K562 (cell line): ENCODE measurements around the gene AKAP13. TPM values are rescaled to one million over a fixed set of nuclear protein-coding genes. Genes with fewer than 3 reads are reported as not detected.

Experiments used
- ATAC-seq: fragments of 200-7000 bp; cut with Tn5 transposase; 3 replicates; pipeline ENCODE4 v1.9.1; 2020; ENCODE audit warnings: moderate library complexity
- BruUV-seq: library from RNA; stranded (reverse); fragments of 400-500 nt; replicated peaks from 2 replicates; lab custom pipeline; 2021; lab: Mats Ljungman, UMichigan
- CTCF ChIA-PET: fragments of 300-600 bp; formaldehyde crosslinking; extraction: SDS; loops from one replicate; lab custom pipeline; 2021; ENCODE audit warnings: low intra/inter-chr PET ratio; lab: Yijun Ruan, JAX
- POLR2A ChIA-PET: fragments of 300-600, 350-650 bp; sonication (Branson Sonifier 250); formaldehyde crosslinking; extraction: SDS; loops from one replicate; lab custom pipeline; 2021; ENCODE audit warnings: antibody characterized with exemption, inconsistent platforms; lab: Yijun Ruan, JAX
- DNase-seq, 4 experiments: peaks; one replicate each; pipeline versions ENCODE4 v3.0.0 to v3.0.0-alpha.2; 2011 to 2018; ENCODE audit warnings: low spot score in 3 of 4, mixed read lengths in 3 of 4; ENCODE audit errors: extremely low read depth in 1 of 4
- FAIRE-seq: peaks from 2 replicates; lab custom pipeline; 2011; peaks lifted over from hg19 to GRCh38; lab: Jason Lieb, UNC
- H2AFZ ChIP-seq: 2 replicates; pipeline ENCODE4 v1.6.0; 2011; ENCODE audit warnings: low read depth, low read length, control low read depth, inconsistent platforms
- H3K27ac ChIP-seq: fragments of 200-600 bp; 3 replicates; pipeline ENCODE4 v1.8.0; 2011; ENCODE audit warnings: low read depth, mild to moderate bottlenecking, control low read depth, inconsistent platforms, low read length, moderate library complexity, mixed read lengths; ENCODE audit errors: extremely low read depth
- H3K27me3 ChIP-seq, 2 experiments: fragments of 300-600 bp in 1 of 2; 2 replicates in 1 of 2; 3 replicates in 1 of 2; pipeline versions ENCODE4 v1.6.0 to v1.8.0; 2011; ENCODE audit warnings: inconsistent platforms in 2 of 2, low read length in 2 of 2, mild to moderate bottlenecking in 1 of 2, mixed read lengths in 1 of 2, moderate library complexity in 1 of 2; ENCODE audit not compliant: control insufficient read depth in 2 of 2, insufficient read depth in 2 of 2
- H3K36me3 ChIP-seq: fragments of 300-600 bp; 3 replicates; pipeline ENCODE4 v1.8.0; 2011; ENCODE audit warnings: mild to moderate bottlenecking, low read length, inconsistent platforms; ENCODE audit not compliant: control insufficient read depth, insufficient read depth
- H3K4me1 ChIP-seq, 2 experiments: fragments of 200-600 bp in 1 of 2; replicated peaks in 1 of 2; 2 replicates in 1 of 2; 3 replicates in 1 of 2; pipeline versions ENCODE4 v1.5.1 to v1.8.0; 2011; ENCODE audit warnings: inconsistent platforms in 2 of 2, low read length in 2 of 2, mild to moderate bottlenecking in 1 of 2, mixed read lengths in 1 of 2, moderate library complexity in 1 of 2; ENCODE audit not compliant: control insufficient read depth in 2 of 2, insufficient read depth in 2 of 2
- H3K4me2 ChIP-seq: 2 replicates; pipeline ENCODE4 v1.6.1; 2011; ENCODE audit warnings: low read length, control low read depth, inconsistent platforms, mixed read lengths; ENCODE audit not compliant: insufficient read depth
- H3K4me3 ChIP-seq: fragments of 200-600 bp; sonication (generic), shearing (Covaris generic); 2 replicates; pipeline ENCODE4 v1.5.1; 2016; ENCODE audit warnings: control low read depth, inconsistent platforms
- H3K79me2 ChIP-seq: fragments of 200-600 bp; 3 replicates; pipeline ENCODE4 v1.8.0; 2011; ENCODE audit warnings: low read length, inconsistent platforms; ENCODE audit not compliant: control insufficient read depth, insufficient read depth
- H3K9ac ChIP-seq, 2 experiments: 2 replicates each; pipeline versions ENCODE4 v1.6.0 to v1.6.1; 2011; ENCODE audit warnings: low read depth in 2 of 2, low read length in 2 of 2, control low read depth in 1 of 2, inconsistent platforms in 1 of 2, mild to moderate bottlenecking in 1 of 2, mixed read lengths in 1 of 2; ENCODE audit not compliant: insufficient read depth in 1 of 2
- H3K9me1 ChIP-seq: one replicate; pipeline ENCODE4 v1.6.0; 2011; ENCODE audit warnings: inconsistent platforms, mild to moderate bottlenecking, low read length, moderate library complexity; ENCODE audit not compliant: control insufficient read depth, insufficient read depth
- H3K9me3 ChIP-seq: replicated peaks from 2 replicates; pipeline ENCODE4 v1.5.1; 2011; ENCODE audit warnings: low read depth, low read length, inconsistent platforms; ENCODE audit not compliant: control insufficient read depth, insufficient read depth
- H4K20me1 ChIP-seq: replicated peaks from 2 replicates; pipeline ENCODE4 v1.6.1; 2011; ENCODE audit warnings: low read length, inconsistent platforms, mixed read lengths; ENCODE audit not compliant: control insufficient read depth, insufficient read depth
- CBX1 ChIP-seq: sonication (generic); IDR thresholded peaks from 2 replicates; pipeline ENCODE4 v1.6.1; 2016; ENCODE audit warnings: antibody characterized with exemption, low read depth, mild to moderate bottlenecking
- CCAR2 ChIP-seq: fragments of 200-400 bp; formaldehyde crosslinking; IDR thresholded peaks from 2 replicates; pipeline ENCODE4 v1.6.1; 2017; ENCODE audit warnings: mild to moderate bottlenecking, low read depth, low read length
- E2F4 ChIP-seq: sonication (generic); formaldehyde crosslinking; IDR thresholded peaks from 2 replicates; pipeline ENCODE4 v1.8.0; 2022; ENCODE audit warnings: mild to moderate bottlenecking, low read depth, missing genetic modification reagents
- FOXA3 ChIP-seq, 2 experiments: fragments of 450-650 bp in 1 of 2; sonication (generic) in 1 of 2; formaldehyde crosslinking; IDR thresholded peaks in 1 of 2; conservative IDR thresholded peaks in 1 of 2; 2 replicates each; pipeline versions ENCODE4 v1.4.0 to v1.8.0; 2020 to 2022; ENCODE audit warnings: mild to moderate bottlenecking in 2 of 2, missing genetic modification reagents in 1 of 2
- KLF6 ChIP-seq: fragments of 250-450 bp; sonication (Bioruptor Pico); IDR thresholded peaks from 2 replicates; pipeline ENCODE4 v1.4.0; 2020; ENCODE audit warnings: mild to moderate bottlenecking, moderate library complexity, borderline replicate concordance
- LARP7 ChIP-seq: fragments of 450-650 bp; IDR thresholded peaks from 2 replicates; pipeline ENCODE4 v1.6.1; 2016
- NEUROD1 ChIP-seq: fragments of 150-350 bp; IDR thresholded peaks from 2 replicates; pipeline ENCODE4 v1.6.1; 2014; ENCODE audit warnings: borderline replicate concordance, low read length, low read depth; ENCODE audit not compliant: partially characterized antibody
- RBM17 ChIP-seq: fragments of 200-400 bp; formaldehyde crosslinking; IDR thresholded peaks from 2 replicates; pipeline ENCODE4 v1.6.1; 2017; ENCODE audit warnings: low read depth, mild to moderate bottlenecking, low read length, borderline replicate concordance
- RNF2 ChIP-seq: sonication (generic); IDR thresholded peaks from 2 replicates; pipeline ENCODE4 v1.6.1; 2016
- SMAD4 ChIP-seq: fragments of 250-450 bp; sonication (Bioruptor Pico); conservative IDR thresholded peaks from 2 replicates; pipeline ENCODE4 v1.8.0; 2021; ENCODE audit warnings: inconsistent platforms, mild to moderate bottlenecking, moderate library complexity
- SMARCA5 ChIP-seq: fragments of 450-650 bp; IDR thresholded peaks from 2 replicates; pipeline ENCODE4 v1.6.1; 2016
- SRSF7 ChIP-seq: fragments of 200-400 bp; formaldehyde crosslinking; optimal IDR thresholded peaks from 2 replicates; pipeline ENCODE3; 2017; ENCODE audit warnings: mild to moderate bottlenecking, low read depth, low read length
- TGIF2 ChIP-seq: sonication (generic); formaldehyde crosslinking; IDR thresholded peaks from 2 replicates; pipeline ENCODE4 v1.8.1; 2022; ENCODE audit warnings: mild to moderate bottlenecking, missing genetic modification reagents, moderate library complexity
- ZNF232 ChIP-seq: sonication (generic); formaldehyde crosslinking; IDR thresholded peaks from 2 replicates; pipeline ENCODE4 v1.8.0; 2022; ENCODE audit warnings: mild to moderate bottlenecking, missing genetic modification reagents
- WGBS: fragments of 100-300 bp; shearing (Covaris generic); methylation state at CpG from one replicate; pipeline ENCODE4 v1.1.6; 2016; ENCODE audit warnings: low coverage, mixed read lengths; ENCODE audit not compliant: insufficient coverage; ENCODE audit errors: missing lambda C conversion rate; 5-methylcytosine and 5-hydroxymethylcytosine counted together
- in situ Hi-C: fragments of 300-500 bp; cut with MboI; formaldehyde crosslinking; loops from 4 replicates; pipeline ENCODE4 v1.15.0; 2018; ENCODE audit warnings: inconsistent platforms, mixed read lengths
- intact Hi-C: fragments of 100-400 bp; cut with micrococcal nuclease; formaldehyde crosslinking; loops from 2 replicates; pipeline ENCODE4 v1.14.2; 2022
- polyA plus RNA-seq, 8 experiments: library from polyadenylated mRNA; depleted of rRNA in 4 of 8; stranded (reverse) in 5 of 8; unstranded in 3 of 8; fragments of >200 nt; fragmentation: Nextera tagmentation in 2 of 8; fragmentation: Illumina TruSeq in 1 of 8; extraction: Ambion mirVana in 2 of 8; extraction: Trizol in 1 of 8; gene quantifications; 2 replicates each; pipeline versions ENCODE4 v1.2.1 to v1.2.3, GENCODE V29; 2011 to 2014; ENCODE audit warnings: inconsistent platforms in 1 of 8, missing spikeins in 1 of 8
- total RNA-seq, 7 experiments: library from RNA; depleted of rRNA in 6 of 7; stranded (reverse); fragments of >200 nt in 6 of 7; fragmentation: Illumina TruSeq in 2 of 7; extraction: Trizol in 2 of 7; gene quantifications; 2 replicates each; pipeline versions ENCODE4 v1.2.1 to v1.2.3, GENCODE V29; 2011 to 2021; ENCODE audit warnings: low replicate concordance in 1 of 7
- TF ChIP-seq, protein P1 (sequence below), 3 experiments: fragments of 200-800 bp in 1 of 3; sonication (Bioruptor generic) in 1 of 3; sonication (generic) in 1 of 3; formaldehyde crosslinking in 1 of 3; IDR thresholded peaks; 2 replicates each; pipeline versions ENCODE4 v1.6.1 to v1.8.0; 2016 to 2022; ENCODE audit warnings: mild to moderate bottlenecking in 2 of 3, missing compliant biosample characterization in 2 of 3, missing genetic modification characterization in 2 of 3, missing genetic modification reagents in 1 of 3
- TF ChIP-seq, protein P2 (sequence below): fragments of 450-650 bp; IDR thresholded peaks from 2 replicates; pipeline ENCODE4 v1.6.1; 2016; ENCODE audit warnings: low read depth, mild to moderate bottlenecking, moderate library complexity
- TF ChIP-seq, protein P3 (sequence below), 2 experiments: fragments of 250-450 bp in 1 of 2; fragments of 450-650 bp in 1 of 2; sonication (Bioruptor Pico) in 1 of 2; IDR thresholded peaks; 2 replicates each; pipeline versions ENCODE4 v1.6.1 to v1.8.0; 2016 to 2021; ENCODE audit warnings: mild to moderate bottlenecking in 2 of 2, moderate library complexity in 2 of 2, missing compliant biosample characterization in 1 of 2, missing genetic modification characterization in 1 of 2

The AKAP13 gene
- total and polyA plus RNA-seq, 9 of the 15 experiments (the other 6 are each of a cell fraction or from before 2014, with no cell fraction given) = 0.03 to 1.7 (median 0.42) TPM

- H3K79me2 ChIP-seq = no peaks in the 10 kb centered on the region
- TF ChIP-seq, protein P1, sequence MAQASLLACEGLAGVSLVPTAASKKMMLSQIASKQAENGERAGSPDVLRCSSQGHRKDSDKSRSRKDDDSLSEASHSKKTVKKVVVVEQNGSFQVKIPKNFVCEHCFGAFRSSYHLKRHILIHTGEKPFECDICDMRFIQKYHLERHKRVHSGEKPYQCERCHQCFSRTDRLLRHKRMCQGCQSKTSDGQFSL (CRISPR knock-in tag; IDR thresholded peaks at IDR 0.05) = no peak
- TF ChIP-seq, protein P1 (tag; IDR thresholded peaks at IDR 0.05) = no peak
- TF ChIP-seq RNF2 = no peak
- TF ChIP-seq, protein P2, sequence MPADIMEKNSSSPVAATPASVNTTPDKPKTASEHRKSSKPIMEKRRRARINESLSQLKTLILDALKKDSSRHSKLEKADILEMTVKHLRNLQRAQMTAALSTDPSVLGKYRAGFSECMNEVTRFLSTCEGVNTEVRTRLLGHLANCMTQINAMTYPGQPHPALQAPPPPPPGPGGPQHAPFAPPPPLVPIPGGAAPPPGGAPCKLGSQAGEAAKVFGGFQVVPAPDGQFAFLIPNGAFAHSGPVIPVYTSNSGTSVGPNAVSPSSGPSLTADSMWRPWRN = no peak
- TF ChIP-seq TGIF2 (CRISPR knock-in tag) = no peak
- no peak for TF ChIP-seq RBM17
- TF ChIP-seq, protein P3, sequence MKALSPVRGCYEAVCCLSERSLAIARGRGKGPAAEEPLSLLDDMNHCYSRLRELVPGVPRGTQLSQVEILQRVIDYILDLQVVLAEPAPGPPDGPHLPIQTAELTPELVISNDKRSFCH (CRISPR knock-in tag; IDR thresholded peaks at IDR 0.05) = no peak
- TF ChIP-seq, protein P3 (tag; IDR thresholded peaks at IDR 0.05) = no peak
- no peak for TF ChIP-seq CBX1
- TF ChIP-seq FOXA3 (CRISPR knock-in tag; conservative IDR thresholded peaks at IDR 0.05 in 1 of 2, IDR thresholded peaks at IDR 0.05 in 1 of 2) = no peak
- TF ChIP-seq SMAD4 (CRISPR knock-in tag) = no peak
- TF ChIP-seq LARP7 = no peak
- TF ChIP-seq KLF6 (CRISPR knock-in tag) = no peak
- TF ChIP-seq SMARCA5 = no peak
- TF ChIP-seq E2F4 = no peak
- no peak for TF ChIP-seq NEUROD1
- no peak for TF ChIP-seq SRSF7
- no peak for TF ChIP-seq ZNF232
- TF ChIP-seq CCAR2 = no peak
- H3K4me2 ChIP-seq = no peak overlapping the region
- no peak overlapping the region for H2AFZ ChIP-seq
- H3K36me3 ChIP-seq = no peaks in the 10 kb centered on the region
- POLR2A ChIA-PET = no interaction called here
- H3K9me1 ChIP-seq = no peaks in the 10 kb centered on the region
- WGBS = 0% methylated on average over 9 of the region's 10 CpGs
- FAIRE-seq = no peak
- BruUV-seq = no TSS peak
- ATAC-seq = no peak
- H3K27me3 ChIP-seq = peaks cover 6 to 9% of the 10 kb centered on the region in 2 experiments; a peak in 4 of 5 replicates
- no peaks in the 10 kb centered on the region for H3K9me3 ChIP-seq
- in situ Hi-C loops = no loop called here
- H3K27ac ChIP-seq = no peak overlapping the region
- no peak overlapping the region for H3K9ac ChIP-seq
- H3K4me1 ChIP-seq = no peaks in the 10 kb centered on the region
- no peak overlapping the region for H3K4me3 ChIP-seq
- intact Hi-C loops = loop anchor here (10.0 kb wide), 1 partner anchor 120 kb away; no protein-coding TSS in a partner anchor
- H4K20me1 ChIP-seq = no peaks in the 10 kb centered on the region
- CTCF ChIA-PET = no interaction called here
- DNase-seq = no peak
These were observed 34.6 kb downstream of the AKAP13 start for GRCh38 chr15:85414991-85415390.
